IMR-90 (cell line): ENCODE data around the gene YTHDC2. TPM values are rescaled to one million over a fixed set of nuclear protein-coding genes. Genes with fewer than 3 reads are reported as not detected.

ENCODE experiments used
- ATAC-seq: fragments of 200-7000 bp; cut with Tn5 transposase; 2 replicates; pipeline ENCODE4 v1.9.1; 2020; ENCODE audit warnings: low read depth, mild to moderate bottlenecking, moderate library complexity
- BruUV-seq: library from RNA; stranded (reverse); fragments of 400-500 nt; replicated peaks from 2 replicates; lab custom pipeline; 2021; lab: Mats Ljungman, UMichigan
- CTCF ChIA-PET: fragments of 300-600 bp; formaldehyde crosslinking; extraction: SDS; loops from one replicate; lab custom pipeline; 2021; ENCODE audit warnings: antibody characterized with exemption; lab: Yijun Ruan, JAX
- POLR2A ChIA-PET: fragments of 300-600 bp; sonication (Branson Sonifier 250); formaldehyde crosslinking; loops from one replicate; lab custom pipeline; 2022; ENCODE audit warnings: antibody characterized with exemption; ENCODE audit not compliant: unreplicated experiment; lab: Charles Lee
- DNase-seq: peaks from one replicate; pipeline ENCODE4 v3.0.0; 2013
- H2AFZ ChIP-seq: replicated peaks from 2 replicates; pipeline ENCODE3; 2013; ENCODE audit warnings: low read length, mild to moderate bottlenecking; ENCODE audit not compliant: poor library complexity
- H2AK5ac ChIP-seq: 2 replicates; pipeline ENCODE4 v1.6.1; 2013; ENCODE audit warnings: low read depth, low read length, inconsistent platforms
- H2AK9ac ChIP-seq: replicated peaks from 2 replicates; pipeline ENCODE3; 2013; ENCODE audit warnings: mild to moderate bottlenecking, low read depth, low read length, moderate library complexity; ENCODE audit not compliant: poor library complexity
- H2BK120ac ChIP-seq: 2 replicates; pipeline ENCODE4 v1.6.1; 2013; ENCODE audit warnings: low read depth, low read length, inconsistent platforms
- H2BK15ac ChIP-seq: 3 replicates; pipeline ENCODE4 v1.6.1; 2013; ENCODE audit warnings: low read depth, low read length, inconsistent platforms
- H2BK20ac ChIP-seq: 2 replicates; pipeline ENCODE4 v1.6.1; 2013; ENCODE audit warnings: low read depth, mild to moderate bottlenecking, inconsistent platforms, low read length, moderate library complexity
- H2BK5ac ChIP-seq: 2 replicates; pipeline ENCODE4 v1.6.1; 2013; ENCODE audit warnings: mild to moderate bottlenecking, low read depth, low read length, inconsistent platforms; ENCODE audit not compliant: poor library complexity, severe bottlenecking
- H3K14ac ChIP-seq: replicated peaks from 2 replicates; pipeline ENCODE4 v1.6.1; 2013; ENCODE audit warnings: low read depth, low read length, inconsistent platforms
- H3K18ac ChIP-seq: 2 replicates; pipeline ENCODE4 v1.6.1; 2013; ENCODE audit warnings: low read depth, low read length, control low read depth
- H3K23ac ChIP-seq: 2 replicates; pipeline ENCODE4 v1.6.1; 2013; ENCODE audit warnings: low read depth, low read length, inconsistent platforms
- H3K27ac ChIP-seq: 2 replicates; pipeline ENCODE4 v1.5.1; 2013; ENCODE audit warnings: mild to moderate bottlenecking, control low read depth, low read length; ENCODE audit not compliant: insufficient read depth
- H3K27me3 ChIP-seq: 2 replicates; pipeline ENCODE4 v1.6.1; 2013; ENCODE audit warnings: low read length; ENCODE audit not compliant: control insufficient read depth, insufficient read depth
- H3K36me3 ChIP-seq: 2 replicates; pipeline ENCODE4 v1.6.1; 2013; ENCODE audit warnings: low read length, mixed read lengths; ENCODE audit not compliant: control insufficient read depth, insufficient read depth
- H3K4ac ChIP-seq: 2 replicates; pipeline ENCODE4 v1.6.1; 2013; ENCODE audit warnings: low read depth, low read length, inconsistent platforms
- H3K4me1 ChIP-seq: 2 replicates; pipeline ENCODE4 v1.6.1; 2013; ENCODE audit warnings: low read length, mixed read lengths; ENCODE audit not compliant: control insufficient read depth, insufficient read depth
- H3K4me2 ChIP-seq: 2 replicates; pipeline ENCODE4 v1.6.1; 2013; ENCODE audit warnings: low read depth, mild to moderate bottlenecking, control low read depth, low read length, moderate library complexity
- H3K4me3 ChIP-seq: 2 replicates; pipeline ENCODE4 v1.5.1; 2013; ENCODE audit warnings: low read depth, mild to moderate bottlenecking, control low read depth, low read length, moderate library complexity; ENCODE audit not compliant: insufficient read depth
- H3K56ac ChIP-seq: 2 replicates; pipeline ENCODE4 v1.6.1; 2013; ENCODE audit warnings: low read length, inconsistent platforms; ENCODE audit not compliant: insufficient read depth; ENCODE audit errors: extremely low read depth
- H3K79me1 ChIP-seq, 2 experiments: 2 replicates each; pipeline ENCODE4 v1.6.1; 2013; ENCODE audit warnings: low read length in 2 of 2, inconsistent platforms in 1 of 2, low read depth in 1 of 2
- H3K9ac ChIP-seq: 2 replicates; pipeline ENCODE4 v1.6.1; 2013; ENCODE audit warnings: low read depth, low read length, control low read depth
- H3K9me1 ChIP-seq: 2 replicates; pipeline ENCODE4 v1.6.1; 2013; ENCODE audit warnings: low read length, inconsistent platforms; ENCODE audit not compliant: insufficient read depth
- H3K9me3 ChIP-seq: 2 replicates; pipeline ENCODE4 v1.6.1; 2013; ENCODE audit warnings: low read length; ENCODE audit not compliant: control insufficient read depth, insufficient read depth
- H4K20me1 ChIP-seq: 2 replicates; pipeline ENCODE4 v1.6.1; 2013; ENCODE audit warnings: low read length, inconsistent platforms; ENCODE audit not compliant: insufficient read depth
- H4K5ac ChIP-seq: 2 replicates; pipeline ENCODE4 v1.6.1; 2013; ENCODE audit warnings: mild to moderate bottlenecking, low read depth, low read length, control low read depth
- H4K8ac ChIP-seq, 2 experiments: 2 replicates each; pipeline ENCODE4 v1.6.1; 2013; ENCODE audit warnings: low read depth in 2 of 2, low read length in 2 of 2, control low read depth in 1 of 2, inconsistent platforms in 1 of 2
- H4K91ac ChIP-seq: 2 replicates; pipeline ENCODE4 v1.6.1; 2013; ENCODE audit warnings: low read depth, low read length, inconsistent platforms; ENCODE audit not compliant: insufficient read depth
- BHLHE40 ChIP-seq: fragments of 150-350 bp; IDR thresholded peaks from 2 replicates; pipeline ENCODE4 v1.6.1; 2016; ENCODE audit warnings: mild to moderate bottlenecking, low read depth, low read length
- CEBPB ChIP-seq: IDR thresholded peaks from 2 replicates; pipeline ENCODE4 v1.6.1; 2012; ENCODE audit warnings: low read depth, low read length, improper control_type of control experiment
- CHD1 ChIP-seq: IDR thresholded peaks from 2 replicates; pipeline ENCODE4 v1.6.1; 2012; ENCODE audit warnings: low read depth, low read length, improper control_type of control experiment
- CTCF ChIP-seq: conservative IDR thresholded peaks from 2 replicates; pipeline ENCODE4 v1.5.1; 2012; ENCODE audit warnings: mild to moderate bottlenecking, low read depth, low read length, improper control_type of control experiment
- FOS ChIP-seq: fragments of 150-350 bp; IDR thresholded peaks from 2 replicates; pipeline ENCODE4 v1.6.1; 2016; ENCODE audit warnings: low read depth, low read length
- MAFK ChIP-seq: IDR thresholded peaks from 2 replicates; pipeline ENCODE4 v1.6.1; 2012; ENCODE audit warnings: low read depth, low read length, improper control_type of control experiment
- MAZ ChIP-seq: IDR thresholded peaks from 2 replicates; pipeline ENCODE4 v1.6.1; 2012; ENCODE audit warnings: low read depth, mild to moderate bottlenecking, low read length, improper control_type of control experiment, moderate library complexity, borderline replicate concordance
- MXI1 ChIP-seq: IDR thresholded peaks from 2 replicates; pipeline ENCODE4 v1.6.1; 2012; ENCODE audit warnings: low read depth, mild to moderate bottlenecking, low read length, moderate library complexity, borderline replicate concordance
- NFE2L2 ChIP-seq: fragments of 150-350 bp; IDR thresholded peaks from 2 replicates; pipeline ENCODE4 v1.6.1; 2016; ENCODE audit warnings: low read depth, mild to moderate bottlenecking, low read length
- POLR2A ChIP-seq: IDR thresholded peaks from 2 replicates; pipeline ENCODE4 v1.6.1; 2012; ENCODE audit warnings: mild to moderate bottlenecking, low read depth, low read length
- RAD21 ChIP-seq: IDR thresholded peaks from 2 replicates; pipeline ENCODE4 v1.6.1; 2012; ENCODE audit warnings: low read length, improper control_type of control experiment
- RCOR1 ChIP-seq: IDR thresholded peaks from 2 replicates; pipeline ENCODE4 v1.6.1; 2012; ENCODE audit warnings: mild to moderate bottlenecking, low read length, improper control_type of control experiment; ENCODE audit not compliant: insufficient replicate concordance
- RFX5 ChIP-seq: IDR thresholded peaks from 2 replicates; pipeline ENCODE4 v1.8.0; 2012; ENCODE audit warnings: low read depth, mild to moderate bottlenecking, low read length, moderate library complexity
- SMC3 ChIP-seq: fragments of 150-350 bp; IDR thresholded peaks from 2 replicates; pipeline ENCODE4 v1.6.1; 2016; ENCODE audit warnings: low read depth, mild to moderate bottlenecking, antibody characterized with exemption, low read length, moderate library complexity
- WGBS, 2 experiments: methylation state at CpG; one replicate each; pipeline versions ENCODE4 v1.1.5 to v1.1.7; 2013; ENCODE audit warnings: missing lambda C conversion rate in 2 of 2; ENCODE audit not compliant: insufficient read length in 1 of 2; ENCODE audit errors: extremely low coverage in 2 of 2; 5-methylcytosine and 5-hydroxymethylcytosine counted together
- dilution Hi-C: fragments of 300-500 bp; cut with HindIII; formaldehyde crosslinking; loops from one replicate; pipeline ENCODE4 v1.14.3; 2018; ENCODE audit warnings: low sequenced_read_pairs; ENCODE audit not compliant: unreplicated experiment
- in situ Hi-C: fragments of 300-500 bp; cut with MboI; formaldehyde crosslinking; loops from 3 replicates; pipeline ENCODE4 v1.14.3; 2019; ENCODE audit warnings: low sequenced_read_pairs, inconsistent platforms, mixed read lengths
- intact Hi-C: fragments of 100-400 bp; cut with micrococcal nuclease; formaldehyde crosslinking; loops from 2 replicates; pipeline ENCODE4 v1.10.0; 2022
- polyA plus RNA-seq, 3 experiments: library from polyadenylated mRNA; depleted of rRNA; stranded (reverse); fragments of >200 nt; gene quantifications; 2 replicates each; pipeline ENCODE4 v1.2.3, GENCODE V29; 2012; ENCODE audit warnings: low replicate concordance in 1 of 3
- total RNA-seq: library from RNA; depleted of rRNA; stranded (reverse); fragments of >200 nt; gene quantifications from 2 replicates; pipeline ENCODE4 v1.2.3, GENCODE V29; 2012
- TF ChIP-seq, protein P1 (sequence below): fragments of 150-350 bp; IDR thresholded peaks from 2 replicates; pipeline ENCODE4 v1.6.1; 2016; ENCODE audit warnings: low read depth, mild to moderate bottlenecking, low read length, moderate library complexity, borderline replicate concordance
- TF ChIP-seq, protein P2 (sequence below): fragments of 150-350 bp; IDR thresholded peaks from 2 replicates; pipeline ENCODE4 v1.6.1; 2017; ENCODE audit warnings: mild to moderate bottlenecking, antibody characterized with exemption, low read length, low read depth

Gene YTHDC2
- total and polyA plus RNA-seq, 2 of the 4 experiments (the other 2 are of a cell fraction): 6.5 to 13.4 TPM

GRCh38 chr5:113574417-113574816, 60.9 kb downstream of the YTHDC2 start:
- H3K18ac ChIP-seq: no peak overlapping the region
- H3K4ac ChIP-seq: no peak overlapping the region
- TF ChIP-seq, protein P1, sequence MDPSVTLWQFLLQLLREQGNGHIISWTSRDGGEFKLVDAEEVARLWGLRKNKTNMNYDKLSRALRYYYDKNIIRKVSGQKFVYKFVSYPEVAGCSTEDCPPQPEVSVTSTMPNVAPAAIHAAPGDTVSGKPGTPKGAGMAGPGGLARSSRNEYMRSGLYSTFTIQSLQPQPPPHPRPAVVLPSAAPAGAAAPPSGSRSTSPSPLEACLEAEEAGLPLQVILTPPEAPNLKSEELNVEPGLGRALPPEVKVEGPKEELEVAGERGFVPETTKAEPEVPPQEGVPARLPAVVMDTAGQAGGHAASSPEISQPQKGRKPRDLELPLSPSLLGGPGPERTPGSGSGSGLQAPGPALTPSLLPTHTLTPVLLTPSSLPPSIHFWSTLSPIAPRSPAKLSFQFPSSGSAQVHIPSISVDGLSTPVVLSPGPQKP: no peak
- TF ChIP-seq SMC3 (no peak), CHD1 (no peak), RFX5 (no peak), RAD21 (no peak), MAFK (no peak), MXI1 (no peak), CTCF (no peak), MAZ (peak; percentile 64; the same call in 1 of the 2 replicates), RCOR1 (peak; percentile 73), CEBPB (no peak), BHLHE40 (no peak), FOS (0 out of 2 replicates have a peak, but pooled peaks have one; percentile 22), POLR2A (no peak), NFE2L2 (no peak)
- TF ChIP-seq, protein P2, sequence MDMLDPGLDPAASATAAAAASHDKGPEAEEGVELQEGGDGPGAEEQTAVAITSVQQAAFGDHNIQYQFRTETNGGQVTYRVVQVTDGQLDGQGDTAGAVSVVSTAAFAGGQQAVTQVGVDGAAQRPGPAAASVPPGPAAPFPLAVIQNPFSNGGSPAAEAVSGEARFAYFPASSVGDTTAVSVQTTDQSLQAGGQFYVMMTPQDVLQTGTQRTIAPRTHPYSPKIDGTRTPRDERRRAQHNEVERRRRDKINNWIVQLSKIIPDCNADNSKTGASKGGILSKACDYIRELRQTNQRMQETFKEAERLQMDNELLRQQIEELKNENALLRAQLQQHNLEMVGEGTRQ: no peak
- intact Hi-C loops: no loop called here
- no CpG with 5 or more reads among the region's 2 CpGs for WGBS, 2 experiments
- CTCF ChIA-PET: no interaction called here
- H3K4me1 ChIP-seq: peaks cover 5% of the 10 kb centered on the region; the same call in 1 of the 2 replicates
- no peak overlapping the region for H2AFZ ChIP-seq
- no peak overlapping the region for H3K9ac ChIP-seq
- no peaks in the 10 kb centered on the region; the same call in 1 of the 2 replicates for H4K20me1 ChIP-seq
- peaks cover 3 to 19% of the 10 kb centered on the region in 2 experiments; a peak in 3 of 4 replicates for H3K79me1 ChIP-seq
- no peaks in the 10 kb centered on the region for H3K27me3 ChIP-seq
- H2BK120ac ChIP-seq: no peak overlapping the region
- peaks cover 14% of the 10 kb centered on the region for H3K36me3 ChIP-seq
- no peak overlapping the region for H2BK15ac ChIP-seq
- H2BK5ac ChIP-seq: no peak overlapping the region
- ATAC-seq (peak; percentile 98), DNase-seq (peak; percentile 96)
- dilution Hi-C loops: no loop called here
- no peak overlapping the region for H2AK9ac ChIP-seq
- BruUV-seq: no TSS peak
- no peak overlapping the region for H3K23ac ChIP-seq
- H3K27ac ChIP-seq: no peak overlapping the region
- H3K56ac ChIP-seq: no peak overlapping the region
- in situ Hi-C loops: no loop called here
- no peak overlapping the region for H2BK20ac ChIP-seq
- no peak overlapping the region for H4K8ac ChIP-seq
- H3K9me3 ChIP-seq: peaks cover 2% of the 10 kb centered on the region; the same call in 1 of the 2 replicates
- no peak overlapping the region for H4K5ac ChIP-seq
- H3K9me1 ChIP-seq: peaks cover 7% of the 10 kb centered on the region
- no peak overlapping the region for H3K14ac ChIP-seq
- H4K91ac ChIP-seq: no peak overlapping the region
- no peak overlapping the region for H3K4me3 ChIP-seq
- POLR2A ChIA-PET: no interaction called here
- no peak overlapping the region for H3K4me2 ChIP-seq
- H2AK5ac ChIP-seq: no peak overlapping the region
